Nephron (organoid): ENCODE data around the gene MBD5.

Experiments
- H3K27ac Mint-ChIP-seq, 3 experiments: 2 replicates each; pipeline ENCODE4 v1.8.0; 2020; ENCODE audit warnings: mixed read lengths in 3 of 3, mild to moderate bottlenecking in 2 of 3, moderate library complexity in 1 of 3
- H3K27me3 Mint-ChIP-seq: 2 replicates; pipeline ENCODE4 v1.8.0; 2021; ENCODE audit warnings: low read depth, mild to moderate bottlenecking, moderate library complexity, mixed read lengths
- H3K36me3 Mint-ChIP-seq: 2 replicates; pipeline ENCODE4 v1.8.0; 2020; ENCODE audit warnings: low read depth, mixed read lengths
- H3K4me1 Mint-ChIP-seq: 2 replicates; pipeline ENCODE4 v1.8.0; 2020; ENCODE audit warnings: mixed read lengths
- H3K4me3 Mint-ChIP-seq, 3 experiments: 2 replicates each; pipeline ENCODE4 v1.8.0; 2020; ENCODE audit warnings: mild to moderate bottlenecking in 3 of 3, mixed read lengths in 3 of 3, moderate library complexity in 2 of 3
- H3K9me3 Mint-ChIP-seq: 2 replicates; pipeline ENCODE4 v1.8.0; 2020; ENCODE audit warnings: mixed read lengths
- CTCF ChIP-seq, 3 experiments: fragments of 200-600 bp; sonication (generic); IDR thresholded peaks; one replicate each; pipeline ENCODE4 v1.5.0; 2021; ENCODE audit warnings: antibody characterized with exemption in 3 of 3; ENCODE audit not compliant: unreplicated experiment in 3 of 3

Gene MBD5

GRCh38 chr2:148362144-148362796 lies 341.4 kb downstream of the MBD5 start:
- peaks cover 47% of the 10 kb centered on the region for H3K36me3 Mint-ChIP-seq

DNA sequence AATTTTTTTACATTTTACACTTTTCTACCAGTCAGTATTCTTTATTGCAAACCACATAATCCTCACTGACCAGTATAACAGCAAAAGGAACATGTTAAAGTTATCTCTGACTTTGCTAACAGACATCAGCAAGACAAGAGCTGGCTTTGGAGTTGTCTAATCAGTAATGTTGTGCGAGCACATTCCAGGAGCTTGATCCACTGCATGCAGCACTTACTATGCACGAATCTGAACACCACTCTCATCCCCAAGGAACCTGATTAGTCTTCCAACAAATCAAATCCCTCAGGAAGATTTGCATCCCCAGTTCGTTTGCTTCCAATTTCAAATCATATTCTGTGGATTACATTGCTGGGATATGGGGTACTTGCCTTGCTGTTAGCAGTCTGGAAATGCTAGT lies 354.3 kb downstream of the MBD5 start:
- no peaks in the 10 kb centered on the region for H3K27me3 Mint-ChIP-seq
- H3K4me3 Mint-ChIP-seq = no peak overlapping the region
- peaks cover 27% of the 10 kb centered on the region for H3K36me3 Mint-ChIP-seq
- H3K27ac Mint-ChIP-seq = no peak overlapping the region
- H3K4me1 Mint-ChIP-seq = peaks cover 4% of the 10 kb centered on the region
- H3K9me3 Mint-ChIP-seq = peaks cover 14% of the 10 kb centered on the region
- TF ChIP-seq CTCF (IDR thresholded peaks at IDR 0.05; ENCODE audit: unreplicated experiment in 3 of 3) = no peak

More at GRCh38 chr2:148362144-148362796, 341.4 kb downstream of the MBD5 start:
- no peak overlapping the region for H3K27ac Mint-ChIP-seq
- TF ChIP-seq CTCF (IDR thresholded peaks at IDR 0.05; ENCODE audit: unreplicated experiment in 3 of 3) = no peak
- peaks cover 41% of the 10 kb centered on the region for H3K9me3 Mint-ChIP-seq
- H3K4me1 Mint-ChIP-seq = peaks cover 4% of the 10 kb centered on the region
- H3K27me3 Mint-ChIP-seq = no peaks in the 10 kb centered on the region
- no peak overlapping the region for H3K4me3 Mint-ChIP-seq

- no peak for TF ChIP-seq CTCF (IDR thresholded peaks at IDR 0.05; ENCODE audit: unreplicated experiment in 3 of 3)
- Mint-ChIP-seq H3K27ac (no peak overlapping the region), H3K36me3 (peaks cover 14% of the 10 kb centered on the region), H3K9me3 (peaks cover 6% of the 10 kb centered on the region), H3K27me3 (no peaks in the 10 kb centered on the region), H3K4me1 (peaks cover 4% of the 10 kb centered on the region), H3K4me3 (no peak overlapping the region)
Observed at GRCh38 chr2:148391324-148391723, 370.4 kb downstream of the MBD5 start.

GRCh38 chr2:148402786-148403185 lies 381.9 kb downstream of the MBD5 start:
- H3K27ac Mint-ChIP-seq = no peak overlapping the region
- peaks cover 12% of the 10 kb centered on the region for H3K9me3 Mint-ChIP-seq
- H3K4me3 Mint-ChIP-seq = no peak overlapping the region
- peaks cover 12% of the 10 kb centered on the region for H3K36me3 Mint-ChIP-seq
- H3K27me3 Mint-ChIP-seq = no peaks in the 10 kb centered on the region
- H3K4me1 Mint-ChIP-seq = no peaks in the 10 kb centered on the region
- TF ChIP-seq CTCF (IDR thresholded peaks at IDR 0.05; ENCODE audit: unreplicated experiment in 3 of 3) = no peak

- H3K9me3 Mint-ChIP-seq = peaks cover 44% of the 10 kb centered on the region
- no peaks in the 10 kb centered on the region for H3K4me1 Mint-ChIP-seq
- no peak overlapping the region for H3K4me3 Mint-ChIP-seq
- H3K27me3 Mint-ChIP-seq = no peaks in the 10 kb centered on the region
- no peak for TF ChIP-seq CTCF (IDR thresholded peaks at IDR 0.05; ENCODE audit: unreplicated experiment in 3 of 3)
- H3K36me3 Mint-ChIP-seq = peaks cover 50% of the 10 kb centered on the region
- H3K27ac Mint-ChIP-seq = no peak overlapping the region
Observed at GRCh38 chr2:148410899-148411298, 390.0 kb downstream of the MBD5 start.

DNA sequence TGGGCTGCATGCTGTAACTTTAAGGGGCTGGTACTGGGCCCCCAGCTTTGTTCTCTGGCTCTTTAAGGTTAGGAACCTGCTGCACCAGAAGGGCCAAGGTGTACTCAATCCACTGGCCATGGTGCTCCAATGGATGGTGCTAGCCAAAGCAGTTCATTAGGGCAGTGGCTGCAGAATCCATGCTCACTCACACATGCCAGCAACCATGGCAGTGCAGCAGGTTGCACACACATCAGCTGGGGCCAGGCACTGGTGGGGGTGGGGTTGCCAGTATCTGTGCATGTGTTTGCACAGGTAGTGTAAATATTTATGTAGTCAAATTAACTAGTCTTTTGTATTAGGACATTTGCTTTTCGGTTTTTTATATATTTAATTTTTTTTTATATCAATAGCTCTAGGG lies 395.4 kb downstream of the MBD5 start:
- peaks cover 74% of the 10 kb centered on the region for H3K36me3 Mint-ChIP-seq
- no peak overlapping the region for H3K27ac Mint-ChIP-seq
- TF ChIP-seq CTCF (IDR thresholded peaks at IDR 0.05; ENCODE audit: unreplicated experiment in 3 of 3) = no peak
- peaks cover 66% of the 10 kb centered on the region for H3K9me3 Mint-ChIP-seq
- no peaks in the 10 kb centered on the region for H3K27me3 Mint-ChIP-seq
- H3K4me3 Mint-ChIP-seq = no peak overlapping the region
- no peaks in the 10 kb centered on the region for H3K4me1 Mint-ChIP-seq
